ACHN (cell line): ENCODE measurements around the gene FBXO24.

ENCODE experiments used
- DNase-seq: peaks from one replicate; pipeline ENCODE4 v3.0.0-alpha.2; 2015
- in situ Hi-C: cut with HindIII; loops from 2 replicates; pipeline ENCODE4 v1.10.0; 2017; ENCODE audit warnings: low sequenced_read_pairs, low pct_ligation_motif_present, low pct_unique_long_range_greater_than_20kb

FBXO24 gene

DNA sequence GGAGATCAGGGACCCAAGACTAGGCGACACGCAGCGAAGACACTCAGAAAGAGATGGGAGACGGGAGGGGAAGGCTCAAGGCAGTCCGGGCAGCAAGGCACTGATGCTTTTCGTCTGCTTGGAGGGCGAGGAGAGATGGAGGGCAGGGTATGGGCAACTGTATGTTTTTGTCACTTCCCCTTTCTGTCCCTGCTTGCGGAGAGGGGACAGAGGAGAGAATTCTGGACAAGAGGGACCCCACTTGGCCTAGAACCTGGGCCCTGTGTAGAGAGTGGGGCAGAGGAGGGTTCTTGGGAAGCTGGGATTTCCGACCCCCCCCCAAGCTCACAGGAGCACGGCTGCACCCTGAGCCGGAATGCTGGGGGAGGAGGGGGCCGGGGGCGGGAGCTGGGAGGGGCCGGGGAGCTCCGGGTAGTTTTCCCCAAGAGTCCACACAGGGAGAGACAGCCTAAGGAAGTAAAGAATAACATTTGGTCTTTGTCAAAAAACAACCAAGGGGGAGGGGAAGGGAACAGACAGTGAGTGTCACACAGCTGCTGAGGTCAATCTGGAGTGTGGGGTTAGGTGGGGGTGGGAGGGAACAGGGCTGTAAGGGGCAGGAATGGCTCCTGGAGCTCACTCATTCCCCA, 2.0 kb upstream of the FBXO24 start:
- DNase-seq = no peak
- in situ Hi-C loops = no loop called here

DNA sequence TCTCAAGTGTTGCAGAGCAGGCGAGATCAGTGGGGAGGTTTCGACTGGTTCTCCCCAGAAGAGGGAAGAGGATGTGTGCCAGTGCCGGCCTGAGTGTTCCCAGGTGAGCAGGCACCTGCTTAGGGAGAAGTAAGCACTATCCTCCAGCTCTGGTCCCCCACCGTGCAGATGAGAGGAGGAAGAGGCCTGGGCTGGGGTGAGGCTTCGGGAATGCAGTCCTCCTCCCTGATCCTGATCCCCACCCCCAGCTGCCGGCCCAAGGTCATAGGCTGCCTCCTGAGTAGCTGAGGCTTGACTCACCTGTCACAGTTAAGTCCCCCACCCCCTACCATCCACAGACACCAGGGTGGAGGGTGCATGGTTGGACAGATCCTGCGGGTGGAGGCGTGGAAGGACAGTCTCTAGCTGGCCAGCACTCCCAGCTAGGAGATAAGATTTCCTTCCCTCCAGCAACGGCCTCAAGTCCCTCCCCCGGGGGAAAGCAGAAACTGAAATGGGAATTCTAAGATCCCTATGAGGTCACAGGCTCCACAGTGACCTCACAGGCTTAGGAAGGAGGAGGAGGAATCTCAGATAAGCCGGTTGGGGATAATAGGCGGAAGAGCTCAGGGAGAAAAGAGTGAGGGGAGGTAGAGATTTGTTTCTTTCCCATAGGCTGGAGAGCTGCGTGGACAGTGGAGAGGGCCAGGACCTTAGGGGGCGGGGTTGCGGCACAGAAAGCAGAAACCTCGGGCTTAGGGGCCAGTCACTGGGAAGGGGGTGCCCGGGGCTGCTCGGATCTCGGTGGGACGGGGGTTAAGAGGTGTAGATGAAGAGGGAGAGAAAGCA, 1.2 kb upstream of the FBXO24 start:
- in situ Hi-C loops = no loop called here
- peak; percentile 60 for DNase-seq

DNA sequence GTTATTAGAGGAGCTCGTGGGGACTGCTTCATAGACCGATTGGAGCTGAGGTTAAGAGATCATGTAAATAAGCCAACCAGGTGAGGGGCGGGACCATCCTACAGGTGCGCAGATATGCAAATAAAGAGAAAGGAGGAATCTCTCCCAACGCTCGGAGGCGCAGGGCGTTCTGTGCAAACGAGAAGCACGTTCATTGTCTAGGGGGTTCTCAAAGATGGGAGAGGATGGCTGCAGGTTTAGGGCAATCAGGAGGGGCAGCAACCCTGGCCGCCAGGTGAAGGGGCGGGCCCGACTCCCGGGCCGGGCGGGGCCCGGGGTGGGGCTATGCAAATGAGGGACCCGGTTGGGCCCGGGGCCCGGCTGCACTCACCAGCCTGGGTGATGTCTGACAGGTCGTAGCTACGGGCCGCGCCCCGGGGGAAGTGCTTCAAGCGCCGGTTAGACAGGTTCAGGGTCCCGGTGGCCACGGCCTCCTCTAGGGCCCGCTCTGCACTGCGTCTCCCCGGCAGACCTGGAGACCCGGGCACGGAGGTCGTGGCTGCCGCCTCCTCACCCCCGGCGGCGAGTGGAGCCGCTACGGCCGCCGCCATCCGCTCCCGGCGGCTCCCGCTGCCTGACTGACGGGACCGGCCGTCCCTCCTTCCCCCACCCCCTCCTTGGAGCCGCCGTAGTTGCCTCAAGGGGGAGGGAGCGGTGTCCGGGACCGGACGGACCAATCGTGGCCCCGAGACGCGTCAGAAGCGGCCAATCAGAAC, 440 bp upstream of the FBXO24 start, which contains the start of gene LRCH4:
Gene LRCH4, minus strand, starts transcription at position 619 of the 755 bp plus-strand sequence. Its CDS starts 29 bp downstream, at position 590.
- DNase-seq = peak; percentile 46
- in situ Hi-C loops = no loop called here

DNA sequence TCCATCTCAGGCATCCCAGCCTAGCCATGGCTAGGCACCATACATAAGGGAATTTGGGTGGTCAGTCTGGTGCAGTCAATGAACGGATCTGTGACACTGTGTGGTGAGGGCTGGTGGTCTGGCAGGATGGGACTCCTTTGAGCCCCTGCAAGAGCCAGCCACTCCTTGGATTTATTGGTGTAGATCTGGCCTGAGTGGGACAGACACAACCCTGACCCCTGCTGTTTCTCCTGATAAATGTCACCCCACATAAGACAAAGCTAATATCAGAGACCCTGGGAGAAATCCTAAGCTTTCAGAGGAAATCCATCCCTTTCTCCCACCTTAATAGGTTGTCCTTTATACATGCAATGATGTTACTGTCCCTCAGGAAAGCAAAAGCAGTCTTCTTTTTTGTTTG, 2.3 kb downstream of the FBXO24 start:
- peak; percentile 60 for DNase-seq
- in situ Hi-C loops = no loop called here

DNA sequence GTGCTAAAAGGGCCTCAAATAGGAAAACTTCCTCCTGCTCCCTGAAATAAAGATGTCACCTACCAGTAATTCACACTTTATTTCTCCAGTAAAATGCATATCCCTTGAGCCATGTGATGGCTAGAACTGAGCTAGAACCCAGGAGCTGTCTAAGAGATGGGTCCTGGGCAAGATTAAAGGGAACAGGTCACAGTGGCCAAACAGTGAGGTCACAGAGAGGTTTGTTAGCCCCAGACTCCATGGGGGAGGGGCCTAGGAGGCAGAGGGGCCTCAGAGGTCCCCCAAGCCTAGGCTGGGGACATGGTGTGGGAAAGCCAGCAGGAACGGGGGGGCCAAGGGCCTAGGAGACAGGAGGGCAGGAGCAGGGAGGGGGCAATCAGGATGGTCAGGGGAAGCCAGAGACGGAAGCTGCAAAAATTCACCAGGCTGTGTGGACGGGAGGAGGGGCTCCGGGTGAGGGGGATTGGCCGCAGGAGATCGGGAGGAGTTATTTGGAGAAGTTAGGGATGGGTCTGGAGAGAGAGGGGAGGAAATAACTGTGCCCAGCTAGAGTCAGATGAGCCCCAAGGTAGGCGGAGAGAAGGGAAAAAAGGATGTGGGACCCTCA, 3.3 kb downstream of the FBXO24 start:
- no peak for DNase-seq
- in situ Hi-C loops = no loop called here

DNA sequence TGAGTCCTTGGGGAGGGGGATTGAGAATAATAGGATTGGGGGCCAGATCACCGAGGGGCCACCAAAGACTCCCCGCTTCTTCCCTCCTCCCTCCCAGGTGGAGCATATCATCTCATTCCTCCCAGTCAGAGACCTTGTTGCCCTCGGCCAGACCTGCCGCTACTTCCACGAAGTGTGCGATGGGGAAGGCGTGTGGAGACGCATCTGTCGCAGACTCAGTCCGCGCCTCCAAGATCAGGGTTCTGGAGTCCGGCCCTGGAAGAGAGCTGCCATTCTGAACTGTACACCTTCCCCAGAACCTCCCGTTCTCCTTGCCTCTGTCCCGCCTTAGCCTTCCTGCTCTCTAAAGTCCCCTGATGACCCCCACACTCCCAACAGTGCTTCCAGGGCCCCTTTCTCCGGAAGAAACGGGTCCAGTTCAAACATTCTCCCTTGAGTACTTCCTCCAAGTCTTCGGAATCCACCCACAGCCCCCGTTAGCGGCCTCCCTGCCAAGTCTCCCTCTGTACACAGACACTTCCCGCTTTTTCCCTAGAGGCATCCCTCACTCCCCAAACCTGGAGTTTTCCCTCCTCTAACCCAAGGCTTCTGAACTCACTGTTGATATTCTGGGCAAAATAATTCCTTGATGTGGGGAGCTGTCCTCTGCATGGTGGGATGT, 4.1 kb downstream of the FBXO24 start:
- in situ Hi-C loops = no loop called here
- DNase-seq = no peak

DNA sequence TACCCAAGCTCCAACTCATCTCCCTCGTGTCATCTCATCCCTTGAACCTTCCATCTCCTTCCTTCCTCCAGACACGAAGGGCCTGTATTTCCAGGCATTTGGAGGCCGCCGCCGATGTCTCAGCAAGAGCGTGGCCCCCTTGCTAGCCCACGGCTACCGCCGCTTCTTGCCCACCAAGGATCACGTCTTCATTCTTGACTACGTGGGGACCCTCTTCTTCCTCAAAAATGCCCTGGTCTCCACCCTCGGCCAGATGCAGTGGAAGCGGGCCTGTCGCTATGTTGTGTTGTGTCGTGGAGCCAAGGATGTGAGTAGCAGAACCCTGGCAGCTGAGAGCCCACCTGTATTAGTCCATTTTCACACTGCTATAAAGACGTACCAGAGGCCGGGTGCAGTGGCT, 5.5 kb downstream of the FBXO24 start:
- in situ Hi-C loops = no loop called here
- no peak for DNase-seq

DNA sequence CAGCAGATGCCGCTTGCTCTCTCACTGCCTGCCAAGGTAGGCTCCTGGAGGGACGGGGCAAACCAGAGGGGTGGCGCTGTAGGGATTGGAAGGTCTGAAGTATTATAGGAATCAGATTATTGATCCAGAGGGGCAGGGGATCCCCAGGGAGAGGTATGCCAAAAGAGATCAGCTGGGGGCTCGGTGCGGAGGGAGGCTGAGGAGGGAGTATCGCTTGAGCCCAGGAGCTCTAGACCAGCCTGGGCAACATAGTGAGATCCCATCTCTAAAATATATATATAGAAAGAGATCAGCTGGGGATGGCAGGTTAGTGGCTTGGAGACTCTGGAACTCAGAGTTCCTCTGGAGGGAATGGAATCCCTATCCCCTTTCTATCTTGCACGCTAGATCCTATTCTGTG, 9.1 kb downstream of the FBXO24 start:
- in situ Hi-C loops = no loop called here

DNA sequence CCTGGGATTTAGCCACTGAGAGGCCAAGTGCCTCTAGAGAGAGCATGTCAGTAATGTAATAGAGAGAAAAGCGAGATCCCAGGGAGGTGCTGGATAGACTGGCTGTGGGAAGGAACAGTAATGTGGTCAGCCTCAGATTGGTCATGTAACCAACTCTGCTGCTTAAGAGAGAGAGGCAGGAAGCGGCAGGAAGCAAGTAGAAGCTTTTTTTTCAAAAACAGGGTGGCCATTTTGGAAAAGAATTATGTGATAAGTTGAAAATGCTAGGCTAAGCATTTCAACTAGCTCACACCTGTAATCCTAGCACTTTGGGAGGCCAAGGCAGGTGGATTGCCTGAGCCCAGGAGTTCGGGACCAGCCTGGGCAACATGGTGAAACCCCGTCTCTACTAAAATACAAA, 12.3 kb downstream of the FBXO24 start:
- DNase-seq = no peak
- in situ Hi-C loops = no loop called here

More for the DNA sequence above, 9.1 kb downstream of the FBXO24 start:
- DNase-seq = no peak

DNA sequence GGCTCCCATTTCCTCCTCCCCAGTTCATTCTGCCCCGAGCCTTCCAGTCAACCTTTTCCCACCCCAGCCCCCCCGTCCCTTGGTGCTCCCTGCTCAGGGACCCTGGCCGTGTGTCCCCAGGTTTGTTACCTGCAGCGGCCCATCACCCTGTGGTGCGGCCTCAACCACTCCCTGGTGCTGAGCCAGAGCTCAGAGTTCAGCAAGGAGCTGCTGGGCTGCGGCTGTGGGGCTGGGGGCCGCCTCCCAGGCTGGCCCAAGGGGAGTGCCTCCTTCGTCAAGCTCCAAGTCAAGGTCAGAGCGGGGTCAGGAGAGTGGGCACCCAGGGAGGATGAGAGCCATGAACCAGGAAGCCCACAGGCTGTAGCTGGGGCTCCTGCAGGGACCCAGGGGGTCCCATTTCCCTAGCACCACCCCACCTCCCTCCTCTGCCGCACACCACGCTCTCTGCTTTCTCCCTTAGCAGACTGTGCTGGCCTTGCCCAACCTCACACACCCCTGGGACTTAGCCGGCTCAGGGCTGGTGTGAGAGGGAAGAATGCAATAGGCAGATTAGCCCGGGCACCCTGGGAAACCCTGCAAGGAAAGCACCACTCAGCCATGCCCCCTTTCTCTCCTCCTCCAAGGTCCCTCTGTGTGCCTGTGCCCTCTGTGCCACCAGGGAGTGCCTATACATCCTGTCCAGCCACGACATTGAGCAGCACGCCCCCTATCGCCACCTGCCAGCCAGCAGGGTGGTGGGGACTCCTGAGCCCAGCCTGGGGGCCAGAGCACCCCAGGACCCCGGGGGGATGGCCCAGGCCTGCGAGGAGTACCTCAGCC, 14.0 kb downstream of the FBXO24 start:
- DNase-seq = no peak
- in situ Hi-C loops = no loop called here

DNA sequence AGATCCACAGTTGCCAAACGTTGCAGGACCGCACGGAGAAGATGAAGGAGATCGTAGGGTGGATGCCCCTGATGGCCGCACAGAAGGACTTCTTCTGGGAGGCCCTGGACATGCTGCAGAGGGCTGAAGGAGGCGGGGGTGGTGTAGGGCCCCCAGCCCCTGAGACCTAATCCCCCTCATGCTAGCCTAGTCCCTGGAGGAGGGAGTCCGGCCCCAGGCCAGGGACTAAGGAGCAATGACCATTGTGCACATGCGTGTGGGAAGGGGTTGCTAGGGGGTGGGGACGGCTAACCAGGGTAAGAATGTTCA, 14.6 kb downstream of the FBXO24 start:
- in situ Hi-C loops = no loop called here

DNA sequence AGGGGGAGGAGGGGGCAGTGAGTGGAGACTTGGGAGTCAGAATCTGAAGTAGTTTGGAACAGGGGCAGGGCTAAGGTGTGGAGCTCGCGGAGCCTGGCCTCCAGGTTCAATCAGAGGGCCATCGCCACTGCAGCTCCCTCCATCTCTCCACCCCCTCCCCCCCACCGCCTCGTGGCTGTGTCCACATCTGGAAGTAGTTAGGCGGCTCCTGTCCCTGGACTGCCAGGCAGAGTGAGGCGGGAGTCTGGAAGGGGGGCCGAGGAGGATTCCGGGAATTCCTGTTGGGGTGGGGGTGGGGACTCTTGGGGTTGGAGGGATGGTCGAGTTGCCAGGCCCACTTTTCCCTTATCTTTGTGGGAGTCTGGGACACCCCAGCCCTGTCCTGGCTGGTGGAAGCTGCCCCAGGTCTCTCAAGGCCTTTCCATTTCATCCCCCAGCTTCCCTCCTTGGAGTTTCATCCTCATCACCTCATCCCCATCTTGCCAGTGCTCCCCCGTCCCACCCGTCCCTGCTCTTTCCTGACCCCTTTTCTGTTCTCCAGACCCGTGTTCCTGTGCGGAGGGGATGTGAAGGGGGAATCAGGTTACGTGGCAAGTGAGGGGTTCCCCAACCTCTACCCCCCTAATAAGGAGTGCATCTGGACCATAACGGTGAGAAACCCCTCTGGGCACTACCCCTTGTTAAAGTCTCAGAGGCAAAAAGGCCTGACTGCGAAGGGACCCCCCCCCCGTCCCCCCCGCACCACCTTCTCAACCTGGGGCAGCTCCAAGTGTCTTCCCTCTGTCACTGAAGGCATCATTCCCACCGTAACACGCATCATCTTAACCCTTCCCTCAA, 17.0 kb downstream of the FBXO24 start:
- no peak for DNase-seq
- in situ Hi-C loops = no loop called here

More for the DNA sequence above, 14.6 kb downstream of the FBXO24 start:
- no peak for DNase-seq

DNA sequence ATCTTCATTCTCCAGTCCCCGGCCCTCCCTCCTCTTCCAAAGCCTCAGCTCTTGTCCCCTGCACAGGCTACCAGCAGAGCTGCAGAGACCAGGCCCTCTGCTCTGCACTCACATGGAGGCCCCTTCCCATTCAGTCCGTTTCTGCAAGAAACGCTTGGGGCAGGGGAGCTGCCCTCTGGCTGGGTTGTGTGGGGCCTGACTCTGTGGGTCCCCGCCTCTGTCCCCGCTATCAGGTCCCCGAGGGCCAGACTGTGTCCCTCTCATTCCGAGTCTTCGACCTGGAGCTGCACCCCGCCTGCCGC, 17.5 kb downstream of the FBXO24 start:
- no peak for DNase-seq
- in situ Hi-C loops = no loop called here

DNA sequence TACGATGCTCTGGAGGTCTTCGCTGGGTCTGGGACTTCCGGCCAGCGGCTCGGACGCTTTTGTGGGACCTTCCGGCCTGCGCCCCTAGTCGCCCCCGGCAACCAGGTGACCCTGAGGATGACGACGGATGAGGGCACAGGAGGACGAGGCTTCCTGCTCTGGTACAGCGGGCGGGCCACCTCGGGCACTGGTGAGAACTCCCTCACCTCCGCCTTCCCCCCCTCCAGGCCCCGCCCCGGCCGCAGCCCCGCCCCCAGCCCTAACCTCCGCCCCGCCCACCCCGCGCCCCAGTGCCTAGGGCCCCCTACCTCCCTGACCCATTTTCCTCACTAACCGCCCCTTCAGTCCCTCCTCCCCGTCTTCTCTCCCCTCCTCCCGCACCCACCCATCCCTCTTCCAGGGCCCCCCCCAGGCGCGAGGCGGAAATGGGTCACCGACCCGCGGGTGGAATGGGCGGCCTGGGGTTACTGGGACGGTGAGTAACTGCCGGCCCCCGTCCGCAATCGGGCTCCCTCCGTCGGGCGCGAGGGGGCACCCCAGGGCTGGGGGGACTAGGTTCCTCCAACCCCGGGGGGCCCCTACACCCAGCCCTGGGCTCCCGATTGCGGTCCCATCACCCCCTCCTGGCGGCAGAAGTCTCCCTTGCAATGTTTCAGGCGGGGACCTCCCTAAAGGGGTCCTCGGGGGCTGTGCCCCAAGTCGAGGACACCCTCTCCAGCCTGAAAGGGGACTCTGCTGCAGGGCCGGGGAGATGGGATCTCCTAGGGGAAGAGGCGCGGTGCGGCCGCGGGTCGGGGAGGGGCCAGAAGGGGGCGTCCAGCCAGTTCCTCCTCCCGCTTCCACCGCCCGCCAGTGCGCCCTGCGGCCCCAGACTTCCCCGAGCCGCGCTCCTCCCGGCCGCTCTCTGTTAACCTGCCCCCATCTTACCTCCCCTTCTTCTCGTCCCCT, 18.2 kb downstream of the FBXO24 start:
- DNase-seq = peak; percentile 85
- in situ Hi-C loops = no loop called here

DNA sequence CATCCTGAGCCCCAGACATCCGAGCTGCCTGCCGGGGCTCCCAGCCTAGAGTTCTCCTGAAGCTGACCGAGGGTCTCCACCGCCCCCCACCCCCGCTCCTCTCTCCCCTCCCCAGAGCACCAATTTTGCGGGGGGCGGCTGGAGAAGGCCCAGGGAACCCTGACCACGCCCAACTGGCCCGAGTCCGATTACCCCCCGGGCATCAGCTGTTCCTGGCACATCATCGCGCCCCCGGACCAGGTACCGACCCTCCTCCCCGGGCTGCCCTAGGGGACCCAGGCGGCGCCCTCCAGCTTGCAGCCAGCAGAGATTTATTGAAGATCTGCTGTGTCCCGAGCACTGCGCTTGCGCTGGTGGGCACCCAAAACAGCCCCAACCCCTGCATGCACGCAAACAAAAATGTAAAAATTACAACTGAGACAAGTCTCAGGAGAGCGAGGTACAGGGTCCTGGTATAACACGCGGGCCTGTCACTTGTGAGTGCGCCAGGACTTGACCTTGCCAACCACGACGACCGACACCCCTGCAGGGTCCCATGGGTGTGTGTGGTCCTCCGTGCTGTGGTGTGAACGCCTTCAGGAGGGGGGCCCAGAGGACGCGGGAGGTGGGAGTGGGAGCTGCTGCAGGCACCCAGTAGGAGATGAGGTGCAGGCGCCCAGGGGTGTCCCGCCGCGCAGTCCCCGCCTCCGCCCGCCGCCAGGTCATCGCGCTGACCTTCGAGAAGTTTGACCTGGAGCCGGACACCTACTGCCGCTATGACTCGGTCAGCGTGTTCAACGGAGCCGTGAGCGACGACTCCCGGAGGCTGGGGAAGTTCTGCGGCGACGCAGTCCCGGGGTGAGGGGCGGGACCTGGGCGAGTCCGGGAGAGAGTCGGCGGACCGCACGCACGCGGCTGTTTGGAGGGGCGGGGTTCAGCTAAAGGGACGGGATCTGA, 19.1 kb downstream of the FBXO24 start:
- in situ Hi-C loops = no loop called here
- DNase-seq = peak; percentile 45
